ENCODE measurements around the gene NDUFS8.
A peak's percentile ranks its signal among the peaks of the same experiment; 100 is the strongest.

Gene NDUFS8

DNA sequence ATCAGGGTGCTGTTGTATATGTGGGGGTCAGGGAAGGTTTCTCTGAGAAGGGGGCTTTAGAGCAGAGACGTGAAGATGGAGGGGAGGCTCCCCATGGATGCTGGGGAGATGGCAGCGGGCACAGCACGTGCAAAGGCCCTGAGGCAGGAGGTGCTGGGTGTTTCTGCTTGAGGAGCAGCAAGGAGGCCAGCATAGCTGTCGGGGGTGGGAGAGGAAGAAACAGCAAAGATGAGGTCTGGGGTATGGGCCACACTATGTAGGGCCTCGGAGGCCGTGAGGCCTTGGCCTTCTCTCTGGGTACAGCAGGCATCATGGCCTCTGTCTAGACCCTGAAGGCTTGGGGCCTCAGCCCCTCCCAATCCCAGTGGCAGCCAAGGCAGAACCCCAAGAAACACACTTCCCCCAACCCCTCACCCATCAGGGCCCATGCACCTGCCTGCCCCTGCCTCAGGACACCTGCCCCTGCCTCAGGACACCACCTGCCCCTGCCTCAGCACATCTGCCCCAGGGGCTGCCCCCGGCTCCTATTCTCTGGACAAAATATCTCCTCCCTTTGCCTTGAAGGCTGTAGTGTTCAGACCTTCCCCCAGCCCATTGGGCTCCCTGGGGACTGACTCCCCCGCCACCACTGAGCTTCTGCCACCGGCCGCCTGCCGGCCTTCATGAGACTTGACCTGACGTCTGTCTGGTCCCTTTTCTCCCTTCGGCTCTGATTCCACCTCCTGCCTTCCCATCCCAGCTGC lies 14.1 kb upstream of the NDUFS8 start:
- DNase-seq (ENCODE audit: low read depth), result no peak

DNA sequence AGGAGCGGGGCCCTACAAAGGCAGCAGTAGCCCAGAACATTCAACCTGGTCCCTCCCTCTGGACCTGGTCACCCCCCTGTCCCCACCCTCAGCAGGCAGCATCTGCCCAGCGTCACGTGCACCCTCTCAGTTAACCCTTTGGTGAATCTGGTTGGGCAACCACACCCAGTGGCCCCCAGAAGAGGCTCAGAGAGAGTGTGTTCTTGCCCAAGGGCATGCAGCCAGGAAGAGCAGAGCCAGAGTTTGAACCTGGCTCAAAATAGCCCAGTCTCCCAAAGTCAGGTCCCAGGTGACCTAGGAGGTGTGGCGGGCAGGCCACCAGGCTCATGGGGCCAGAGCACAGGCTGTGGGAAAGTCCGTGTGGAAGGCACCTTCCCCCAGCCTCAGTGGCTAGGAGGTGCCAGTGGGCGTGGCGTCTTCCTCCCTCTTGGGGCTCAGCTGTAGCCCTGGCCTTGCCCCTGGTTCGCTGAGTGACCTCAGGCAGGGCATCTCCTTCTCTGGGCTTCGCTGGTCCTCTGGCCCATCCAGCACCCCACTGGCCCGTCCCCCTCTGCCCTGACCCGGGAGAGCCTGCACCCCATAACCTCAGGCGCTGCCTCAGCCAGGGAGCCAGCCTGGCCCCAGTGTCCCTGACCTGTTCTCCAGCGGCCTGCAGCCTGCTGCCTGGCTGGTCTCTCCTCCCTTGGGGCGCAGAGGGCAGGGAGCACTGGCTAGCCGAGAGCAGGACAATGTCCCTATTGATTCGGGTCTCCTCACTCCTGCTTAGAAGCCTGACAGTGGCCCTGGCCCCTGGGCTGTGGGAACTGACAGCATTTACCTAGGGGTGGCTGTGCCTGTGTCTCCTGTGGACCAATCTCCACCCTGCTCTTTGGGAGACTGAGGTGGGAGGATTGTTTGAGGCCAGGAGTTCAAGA lies 13.3 kb upstream of the NDUFS8 start:
- no peak for DNase-seq (ENCODE audit: low read depth)

DNA sequence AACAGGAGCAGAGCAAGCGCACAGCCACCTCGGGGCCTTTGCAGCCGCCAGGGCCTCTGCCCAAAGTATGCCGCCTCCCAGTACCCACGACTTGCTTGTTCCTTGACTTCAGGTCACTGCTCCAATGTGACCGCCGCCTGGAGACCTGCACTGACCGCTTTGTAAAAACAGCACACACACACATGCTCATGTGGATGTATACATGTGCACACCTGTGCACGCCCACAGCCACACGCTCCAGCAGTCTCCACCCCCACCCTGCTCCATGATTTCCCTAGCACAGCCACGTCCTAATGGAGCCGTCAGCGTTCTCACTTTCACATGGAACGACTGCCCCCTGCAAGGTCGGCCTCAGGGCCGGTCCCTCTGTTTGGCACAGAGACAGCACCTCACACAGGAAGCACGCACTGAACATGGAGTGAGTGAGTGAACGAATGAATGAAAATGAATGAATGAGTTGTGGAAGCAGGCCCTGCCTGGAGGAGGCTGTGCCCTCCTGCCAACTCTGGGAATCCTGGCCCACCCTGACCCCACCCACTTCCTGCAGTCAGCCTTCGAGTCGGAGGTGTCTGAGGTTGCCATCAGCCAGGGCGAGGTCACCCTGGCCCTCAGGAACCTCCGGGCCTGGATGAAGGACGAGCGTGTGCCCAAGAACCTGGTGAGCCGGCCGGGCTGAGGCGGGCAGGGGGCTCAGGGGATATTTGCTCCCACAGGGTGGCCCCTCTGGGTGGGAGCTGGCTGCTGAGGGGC lies 12.3 kb upstream of the NDUFS8 start:
- DNase-seq (ENCODE audit: low read depth), result no peak

DNA sequence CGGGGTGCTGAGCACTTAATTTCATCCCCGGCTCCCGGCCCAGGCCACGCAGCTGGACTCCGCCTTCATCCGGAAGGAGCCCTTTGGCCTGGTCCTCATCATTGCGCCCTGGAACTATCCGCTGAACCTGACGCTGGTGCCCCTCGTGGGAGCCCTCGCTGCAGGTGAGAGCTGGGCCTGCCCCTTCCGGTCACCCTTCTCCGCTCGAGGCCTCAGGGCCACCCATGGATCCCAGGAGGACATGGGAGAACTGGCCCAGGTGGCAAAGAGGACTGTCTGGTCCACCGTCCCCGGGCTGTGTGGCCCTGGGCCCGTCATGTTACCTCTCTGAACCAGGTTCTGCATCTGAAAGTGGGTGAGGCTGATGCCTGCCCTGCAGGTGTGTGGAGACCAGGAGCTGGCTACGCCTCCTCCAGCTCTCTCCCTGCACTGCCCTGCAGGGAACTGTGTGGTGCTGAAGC lies 11.7 kb upstream of the NDUFS8 start:
- DNase-seq (ENCODE audit: low read depth), result no peak

DNA sequence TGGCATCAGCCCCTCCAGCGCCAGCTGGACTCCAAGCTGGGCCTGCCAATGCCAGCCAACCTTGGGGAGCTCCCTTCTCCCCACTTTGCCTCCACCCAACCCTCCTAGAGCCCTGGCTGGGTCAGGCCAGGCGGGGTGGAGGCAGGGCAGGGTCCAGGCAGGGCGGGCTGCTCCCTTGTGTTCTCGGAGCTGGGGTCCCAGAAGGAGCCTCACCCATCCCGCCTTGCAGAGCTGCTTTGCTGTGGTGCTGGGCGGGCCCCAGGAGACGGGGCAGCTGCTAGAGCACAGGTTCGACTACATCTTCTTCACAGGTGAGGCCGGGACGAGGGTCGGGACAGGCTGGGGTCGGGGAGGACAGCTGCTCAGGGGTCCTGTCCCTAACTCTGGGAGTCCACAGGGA lies 11.0 kb upstream of the NDUFS8 start:
- DNase-seq (ENCODE audit: low read depth), result no peak

DNA sequence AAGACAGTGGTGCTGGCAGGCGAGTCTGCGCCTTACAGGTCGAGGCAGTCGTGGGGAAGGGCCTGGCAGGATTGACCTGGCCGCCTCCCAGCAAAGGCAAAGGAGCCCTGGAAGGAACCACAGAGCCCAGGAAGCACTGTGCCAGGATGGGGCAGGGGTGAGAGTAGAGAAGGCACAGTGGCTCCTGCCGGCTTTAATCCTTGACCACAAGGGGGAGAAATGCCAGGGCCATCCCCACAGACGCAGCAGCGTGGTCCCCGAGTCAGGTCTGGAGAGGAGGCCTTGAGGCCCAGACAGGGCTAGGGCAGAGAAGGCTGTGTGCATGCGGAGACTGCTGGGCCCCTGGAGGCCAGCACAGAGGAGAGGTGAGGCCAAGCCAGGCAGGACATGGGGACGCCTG lies 9.9 kb upstream of the NDUFS8 start:
- DNase-seq (ENCODE audit: low read depth), result no peak

DNA sequence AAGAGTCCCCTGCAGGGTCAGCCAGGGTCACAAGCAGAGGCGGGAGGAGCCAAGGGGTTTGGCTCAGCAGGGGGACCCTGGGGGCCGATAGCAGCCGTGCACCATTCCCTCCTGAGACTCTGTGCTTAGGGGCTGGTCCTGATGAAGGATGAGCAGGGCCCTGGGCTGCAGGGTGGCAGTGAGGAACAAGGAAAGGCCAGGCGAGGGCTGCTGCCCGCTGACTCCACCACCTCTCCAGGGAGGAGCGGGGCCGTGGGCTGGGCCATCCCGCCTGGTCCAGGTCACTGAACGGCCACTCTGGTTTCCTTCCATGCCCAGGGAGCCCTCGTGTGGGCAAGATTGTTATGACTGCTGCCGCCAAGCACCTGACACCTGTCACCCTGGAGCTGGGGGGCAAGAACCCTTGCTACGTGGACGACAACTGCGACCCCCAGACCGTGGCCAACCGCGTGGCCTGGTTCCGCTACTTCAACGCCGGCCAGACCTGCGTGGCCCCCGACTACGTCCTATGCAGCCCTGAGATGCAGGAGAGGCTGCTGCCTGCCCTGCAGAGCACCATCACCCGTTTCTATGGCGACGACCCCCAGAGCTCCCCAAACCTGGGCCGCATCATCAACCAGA lies 9.2 kb upstream of the NDUFS8 start:
- DNase-seq (ENCODE audit: low read depth), result no peak

DNA sequence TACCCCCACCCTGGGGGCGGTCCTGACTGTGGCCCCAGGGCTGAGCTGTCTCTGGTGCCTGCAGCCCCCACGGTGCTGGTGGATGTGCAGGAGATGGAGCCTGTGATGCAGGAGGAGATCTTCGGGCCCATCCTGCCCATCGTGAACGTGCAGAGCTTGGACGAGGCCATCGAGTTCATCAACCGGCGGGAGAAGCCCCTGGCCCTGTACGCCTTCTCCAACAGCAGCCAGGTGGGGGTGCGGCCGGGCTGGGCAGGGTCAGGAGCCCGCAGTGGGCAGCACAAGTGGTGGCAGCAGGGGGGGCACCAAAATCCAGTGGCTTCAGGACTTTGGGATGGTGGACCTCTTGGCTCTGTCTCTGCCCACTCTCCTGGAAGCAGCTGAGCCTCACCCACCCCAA lies 8.0 kb upstream of the NDUFS8 start:
- DNase-seq (ENCODE audit: low read depth), result no peak

DNA sequence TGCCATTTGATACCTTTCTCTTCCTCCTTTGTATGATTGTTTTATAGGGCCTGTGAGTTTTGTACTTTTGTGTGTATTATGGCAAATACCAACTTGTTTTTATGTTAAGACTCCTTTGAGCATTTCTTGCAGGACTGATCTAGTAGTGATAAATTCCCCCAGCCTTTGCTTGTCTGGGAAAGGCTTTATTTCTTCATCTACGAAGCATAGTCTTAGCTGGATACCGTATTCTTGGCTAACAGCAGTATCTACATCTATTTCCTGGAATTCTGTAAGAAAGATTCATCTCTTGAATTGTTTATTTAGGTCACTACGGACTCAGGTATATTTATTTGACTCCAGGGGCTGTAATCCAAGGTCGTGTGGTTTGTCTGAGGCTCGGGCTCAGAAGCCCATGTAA lies 6.0 kb upstream of the NDUFS8 start:
- no peak for DNase-seq (ENCODE audit: low read depth)

DNA sequence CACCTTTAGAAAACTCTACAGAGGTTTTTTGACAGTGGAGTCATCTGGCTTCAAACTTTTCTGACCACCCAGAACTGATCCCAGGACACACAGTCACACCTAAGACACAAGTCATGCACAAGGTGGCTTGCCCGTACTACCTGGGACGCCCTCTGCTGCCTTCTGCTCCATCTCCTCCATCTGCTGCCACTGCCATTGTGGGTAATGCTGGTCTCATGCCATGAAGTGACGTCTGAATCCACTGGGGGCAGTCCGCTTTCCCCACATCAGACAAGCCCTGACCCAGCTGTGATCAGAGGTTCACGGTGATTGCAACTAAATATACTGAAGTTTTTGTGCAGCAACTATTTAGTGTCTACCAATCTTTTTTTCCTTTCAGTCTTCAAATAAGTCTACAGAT lies 5.4 kb upstream of the NDUFS8 start:
- no peak for DNase-seq (ENCODE audit: low read depth)

DNA sequence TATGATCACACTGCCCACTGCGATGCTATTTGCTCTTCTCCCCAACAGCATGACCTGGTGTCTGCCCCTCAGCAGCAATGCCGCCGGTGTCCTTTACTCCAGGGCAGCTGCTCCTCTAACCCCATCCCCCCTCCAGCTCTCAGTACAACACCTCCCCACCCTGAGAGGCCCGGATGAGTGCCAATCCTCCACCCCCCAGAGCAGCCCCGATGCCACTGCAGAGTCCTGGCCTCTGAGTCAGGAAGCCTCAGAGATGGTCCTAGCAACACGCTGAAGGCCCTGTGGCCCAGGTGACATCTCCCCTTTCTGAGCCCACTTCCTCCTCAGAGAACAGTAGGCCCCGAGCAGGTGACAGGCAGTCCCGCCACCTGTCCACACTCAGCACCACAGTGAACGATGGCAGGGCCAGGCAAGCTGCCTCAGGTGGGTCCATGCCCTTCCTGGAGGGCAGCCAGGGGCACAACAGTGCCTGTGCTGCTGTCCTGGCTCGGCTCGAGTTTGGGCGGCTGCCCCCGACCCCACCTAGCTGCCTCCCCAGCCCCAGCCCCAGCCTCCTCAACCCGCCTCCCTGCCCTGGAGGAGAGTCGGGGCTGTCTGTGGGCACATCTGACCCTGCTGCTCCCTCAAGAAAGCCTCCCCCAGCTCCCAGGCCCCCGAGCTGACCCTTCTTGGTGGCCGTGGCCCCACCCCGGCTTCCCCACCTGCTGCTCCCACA lies 3.9 kb upstream of the NDUFS8 start:
- no peak for DNase-seq (ENCODE audit: low read depth)

DNA sequence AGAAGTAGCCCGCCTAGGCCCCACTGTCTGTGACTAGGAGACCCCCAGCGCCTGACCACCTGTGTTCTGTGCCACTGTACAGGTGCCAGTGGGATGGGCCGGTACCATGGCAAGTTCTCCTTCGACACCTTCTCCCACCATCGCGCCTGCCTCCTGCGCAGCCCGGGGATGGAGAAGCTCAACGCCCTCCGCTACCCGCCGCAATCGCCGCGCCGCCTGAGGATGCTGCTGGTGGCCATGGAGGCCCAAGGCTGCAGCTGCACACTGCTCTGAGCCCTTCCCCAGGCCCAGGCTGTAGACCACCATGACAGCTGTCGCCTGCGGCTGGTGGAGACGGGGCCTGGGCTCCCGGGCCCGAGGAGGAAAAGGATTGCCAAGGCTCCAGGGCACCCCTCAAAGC lies 2.8 kb upstream of the NDUFS8 start:
- DNase-seq (ENCODE audit: low read depth), result no peak

DNA sequence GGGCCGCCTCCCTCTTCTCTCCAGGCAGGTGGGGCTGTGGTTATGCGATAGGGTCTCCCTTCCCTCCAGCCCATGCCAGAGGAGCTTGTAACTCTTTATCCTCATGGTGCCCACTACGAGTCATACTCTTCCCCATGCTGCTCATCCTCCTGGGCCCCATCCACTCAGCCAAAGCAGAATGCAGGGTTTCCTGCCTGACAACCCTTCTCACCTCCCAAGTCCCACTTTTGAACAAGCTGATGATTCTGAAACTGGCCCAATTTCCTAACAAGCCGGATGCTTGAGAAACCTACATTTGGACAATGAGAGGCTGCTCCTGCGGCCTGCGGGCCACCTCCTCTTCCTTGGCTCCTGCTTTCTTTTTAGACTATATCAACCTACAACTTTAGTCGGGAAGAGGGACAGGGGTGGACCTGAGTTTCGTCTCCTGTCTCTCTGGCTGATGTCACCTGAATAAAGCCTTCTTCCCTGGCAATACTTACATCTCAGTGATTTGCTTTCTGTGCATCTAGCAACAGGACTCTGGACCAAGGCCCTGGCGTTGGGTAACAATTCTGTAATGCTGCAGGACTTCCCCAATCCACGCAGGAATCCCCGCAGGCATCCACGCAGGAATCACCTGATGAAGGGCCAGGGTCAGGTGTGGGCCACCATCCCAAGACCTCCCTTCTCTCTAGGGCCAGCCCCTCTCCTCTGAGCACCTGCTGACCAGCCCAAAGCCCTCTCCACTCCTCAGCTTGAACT lies 1.5 kb upstream of the NDUFS8 start:
- no peak for DNase-seq (ENCODE audit: low read depth)

DNA sequence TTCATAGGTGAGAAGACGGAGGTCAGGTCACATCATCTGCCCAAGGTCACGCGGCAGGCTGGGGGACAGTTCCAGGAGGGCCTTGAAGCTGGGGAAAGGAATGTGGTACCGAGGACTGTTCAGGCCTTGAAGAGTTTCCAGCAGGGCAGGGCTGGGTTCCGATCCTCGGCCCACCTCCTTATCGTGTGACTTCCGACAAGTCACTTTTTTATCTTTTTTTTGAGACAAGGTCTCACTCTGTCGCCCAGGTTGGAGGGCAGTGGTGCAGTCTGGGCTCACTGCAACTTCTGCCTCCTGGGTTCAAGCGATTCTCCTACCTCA lies 623 bp downstream of the NDUFS8 start:
- DNase-seq (ENCODE audit: low read depth), result peak; percentile 16

DNA sequence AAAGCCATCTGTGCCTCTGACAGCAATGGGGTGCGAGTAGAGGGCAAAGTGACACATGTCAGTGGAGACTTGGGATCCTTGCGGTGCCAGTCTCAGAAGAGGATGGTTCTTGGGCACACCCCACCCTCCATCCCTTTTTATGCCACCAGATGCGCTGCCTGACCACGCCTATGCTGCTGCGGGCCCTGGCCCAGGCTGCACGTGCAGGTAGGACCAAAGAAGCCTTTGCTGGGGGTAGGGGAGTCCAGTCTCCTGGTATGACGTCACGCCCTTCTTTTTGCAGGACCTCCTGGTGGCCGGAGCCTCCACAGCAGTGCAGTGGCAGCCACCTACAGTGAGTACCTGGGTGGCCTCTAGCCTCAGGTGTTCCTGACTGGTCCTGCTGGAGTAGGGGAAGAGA lies 1.5 kb downstream of the NDUFS8 start:
- no peak for DNase-seq (ENCODE audit: low read depth)

DNA sequence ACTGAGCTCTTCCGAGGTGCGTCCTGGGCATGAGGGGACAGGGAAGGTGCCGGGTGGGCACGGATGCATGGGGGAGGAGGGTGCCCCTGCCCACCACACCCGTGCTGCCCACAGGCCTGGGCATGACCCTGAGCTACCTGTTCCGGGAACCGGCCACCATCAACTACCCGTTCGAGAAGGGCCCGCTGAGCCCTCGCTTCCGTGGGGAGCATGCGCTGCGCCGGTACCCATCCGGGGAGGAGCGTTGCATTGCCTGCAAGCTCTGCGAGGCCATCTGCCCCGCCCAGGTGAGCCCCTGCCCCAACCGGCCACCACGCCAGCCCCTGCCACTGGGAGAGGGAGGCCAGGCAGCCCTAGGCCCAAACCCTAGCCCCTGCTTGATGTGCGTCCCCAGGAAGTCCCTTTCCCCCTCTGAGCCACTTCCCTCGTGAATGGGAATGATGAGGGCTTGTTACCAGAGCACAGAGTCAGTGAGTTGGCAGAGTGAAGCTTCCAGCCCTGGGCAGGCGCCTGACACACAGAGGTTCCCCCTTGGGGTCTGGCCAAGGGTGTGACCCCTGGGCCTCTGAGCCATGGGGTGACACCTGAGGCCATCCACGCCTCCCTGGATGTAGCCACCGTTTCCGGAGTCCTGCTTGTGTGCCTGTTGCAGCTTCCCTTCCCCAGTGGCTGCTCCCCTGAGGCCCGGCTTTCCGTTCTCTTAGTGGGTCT lies 2.7 kb downstream of the NDUFS8 start:
- DNase-seq (ENCODE audit: low read depth), result no peak

DNA sequence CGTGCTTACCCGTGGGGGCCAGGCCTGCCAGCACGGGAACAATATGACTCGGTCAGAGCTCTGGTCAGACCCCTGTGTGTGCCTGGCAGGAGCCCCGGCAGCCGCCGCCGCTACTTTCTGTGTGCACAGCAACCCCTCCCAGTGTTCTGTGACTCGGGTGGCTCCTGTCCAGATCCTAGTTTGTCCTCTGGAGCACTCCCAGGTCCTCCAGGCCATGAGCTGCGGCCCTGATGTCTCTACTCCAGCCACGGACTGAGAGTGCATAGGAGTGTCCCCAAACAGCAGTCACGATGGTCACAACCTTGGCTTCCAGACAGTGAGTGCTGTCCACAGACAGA lies 3.2 kb downstream of the NDUFS8 start:
- no peak for DNase-seq (ENCODE audit: low read depth)

DNA sequence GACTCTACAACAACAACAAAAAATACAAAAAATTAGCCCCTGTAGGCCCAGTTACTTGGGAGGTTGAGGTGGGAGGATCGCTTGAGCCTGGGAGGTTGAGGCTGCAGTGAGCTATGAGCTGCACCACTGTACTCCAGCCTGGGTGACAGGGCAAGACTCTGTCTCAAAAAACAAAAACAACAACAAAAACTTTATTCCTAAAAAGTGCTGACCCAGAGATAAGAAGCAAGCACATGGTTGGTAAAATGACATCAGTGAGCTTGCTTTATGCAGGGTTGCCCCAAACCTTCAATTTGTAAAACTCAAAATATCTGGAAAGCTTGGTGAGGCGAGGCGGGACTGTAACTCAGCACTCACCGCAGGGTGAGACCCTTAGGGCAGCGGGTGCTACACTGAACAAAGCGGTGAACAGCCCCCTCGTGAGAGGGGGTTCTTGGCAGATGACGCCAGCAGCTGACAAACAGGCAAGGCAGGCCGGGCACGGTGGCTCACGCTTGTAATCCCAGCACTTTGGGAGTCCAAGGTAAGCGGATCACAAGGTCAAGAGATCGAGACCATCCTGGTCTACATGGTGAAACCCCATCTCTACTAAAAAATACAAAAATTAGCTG lies 4.9 kb downstream of the NDUFS8 start:
- DNase-seq (ENCODE audit: low read depth), result no peak

DNA sequence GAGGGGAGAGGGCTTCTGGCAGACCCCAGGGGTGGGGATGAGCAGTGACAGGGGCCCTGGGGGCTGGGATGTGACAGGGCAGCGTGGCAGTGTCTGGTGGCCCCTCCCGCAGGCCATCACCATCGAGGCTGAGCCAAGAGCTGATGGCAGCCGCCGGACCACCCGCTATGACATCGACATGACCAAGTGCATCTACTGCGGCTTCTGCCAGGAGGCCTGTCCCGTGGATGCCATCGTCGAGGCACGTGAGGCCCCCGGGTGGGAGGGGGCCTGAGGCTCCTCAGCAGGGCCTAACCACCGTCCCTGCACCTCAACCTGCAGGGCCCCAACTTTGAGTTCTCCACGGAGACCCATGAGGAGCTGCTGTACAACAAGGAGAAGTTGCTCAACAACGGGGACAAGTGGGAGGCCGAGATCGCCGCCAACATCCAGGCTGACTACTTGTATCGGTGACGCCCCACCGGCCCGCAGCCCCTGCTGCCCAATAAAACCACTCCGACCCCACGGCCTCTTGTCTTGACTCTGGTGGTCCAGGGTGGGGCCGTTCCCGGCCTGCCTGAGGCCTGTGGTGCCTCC lies 5.7 kb downstream of the NDUFS8 start:
- no peak for DNase-seq (ENCODE audit: low read depth)

Data from activated T-cell treated with anti-CD3 and anti-CD28 coated beads for 1 hour (primary cell).